HG03159 (cell line): ENCODE measurements around the gene PKP2.

Source experiments
- ATAC-seq: cut with Tn5 transposase; IDR thresholded peaks from one replicate; pipeline ENCODE4 v1.9.1; 2021; ENCODE audit warnings: mild to moderate bottlenecking, moderate library complexity; ENCODE audit not compliant: unreplicated experiment

PKP2 gene

DNA sequence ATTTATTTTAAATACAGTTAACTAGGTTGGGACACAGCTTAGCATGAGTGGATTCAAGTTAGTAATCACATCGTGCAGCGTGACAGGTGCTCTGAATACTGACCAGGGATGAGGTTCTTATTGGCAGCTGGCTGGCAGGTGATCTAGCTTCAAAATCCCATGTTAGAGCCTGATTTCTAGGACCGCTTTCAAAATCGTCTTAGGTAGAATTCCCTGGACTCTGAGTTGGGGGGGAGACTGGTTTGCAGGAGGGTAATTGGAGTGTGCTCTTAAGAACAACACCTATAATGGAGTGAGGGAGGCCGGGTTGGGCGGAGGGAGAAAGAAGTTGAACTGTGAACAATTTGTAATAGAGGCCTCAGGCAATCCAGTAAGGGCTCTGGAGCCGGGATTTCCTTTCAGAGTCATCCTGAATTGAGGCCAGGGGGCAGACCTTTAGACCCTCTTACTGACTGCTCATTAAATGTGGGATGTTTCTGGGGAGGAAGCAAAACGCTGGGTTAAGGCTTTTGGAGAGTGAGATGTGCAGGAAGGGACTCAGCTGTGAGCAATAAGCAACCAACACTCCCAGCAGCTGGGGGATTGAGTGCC lies 140.0 kb downstream of the PKP2 start:
- ATAC-seq, result no peak

DNA sequence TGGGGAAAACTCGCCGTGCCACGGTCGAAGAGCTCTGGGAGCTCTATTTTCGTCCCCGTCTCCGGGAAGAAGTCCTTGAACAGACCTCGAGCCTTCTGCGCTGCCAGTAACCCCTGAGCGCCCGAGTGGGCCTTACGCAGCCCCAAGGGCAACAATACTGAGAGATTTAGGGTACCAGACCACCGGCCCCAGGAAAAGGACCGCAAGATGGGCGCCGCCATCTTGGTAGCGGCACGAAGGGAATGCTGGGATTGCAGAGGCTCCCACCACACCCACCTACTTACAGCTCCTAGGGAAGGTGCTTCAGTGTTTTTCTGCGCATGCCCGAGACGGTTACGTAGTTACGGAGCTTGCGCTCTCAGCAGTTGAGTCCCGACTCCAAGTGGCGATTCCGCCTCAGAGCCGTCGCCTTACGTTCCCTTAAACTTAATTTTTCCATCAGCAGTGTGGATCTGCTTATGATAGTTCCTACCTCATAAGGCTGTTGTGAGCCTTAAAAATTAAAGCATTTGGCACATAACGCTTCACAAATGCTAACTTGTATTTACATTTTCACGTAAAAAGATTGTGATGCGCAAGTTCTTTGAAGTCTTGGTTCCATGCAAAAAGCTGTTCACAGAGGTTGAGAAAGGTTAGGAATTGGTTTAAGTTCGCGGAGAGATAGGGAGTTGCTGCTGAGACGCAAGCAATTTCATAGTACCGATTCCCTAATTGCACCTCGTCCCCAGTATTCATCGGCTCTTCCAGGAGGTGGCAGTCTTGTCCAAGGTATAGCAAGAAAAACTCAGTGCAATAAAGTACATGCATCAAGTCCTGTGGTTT lies 140.7 kb downstream of the PKP2 start, which contains the start of gene YARS2:
Gene YARS2, minus strand, starts transcription at position 244 of the 822 bp plus-strand sequence. Its CDS starts 23 bp downstream, at position 221.
- peak; percentile 84 for ATAC-seq

DNA sequence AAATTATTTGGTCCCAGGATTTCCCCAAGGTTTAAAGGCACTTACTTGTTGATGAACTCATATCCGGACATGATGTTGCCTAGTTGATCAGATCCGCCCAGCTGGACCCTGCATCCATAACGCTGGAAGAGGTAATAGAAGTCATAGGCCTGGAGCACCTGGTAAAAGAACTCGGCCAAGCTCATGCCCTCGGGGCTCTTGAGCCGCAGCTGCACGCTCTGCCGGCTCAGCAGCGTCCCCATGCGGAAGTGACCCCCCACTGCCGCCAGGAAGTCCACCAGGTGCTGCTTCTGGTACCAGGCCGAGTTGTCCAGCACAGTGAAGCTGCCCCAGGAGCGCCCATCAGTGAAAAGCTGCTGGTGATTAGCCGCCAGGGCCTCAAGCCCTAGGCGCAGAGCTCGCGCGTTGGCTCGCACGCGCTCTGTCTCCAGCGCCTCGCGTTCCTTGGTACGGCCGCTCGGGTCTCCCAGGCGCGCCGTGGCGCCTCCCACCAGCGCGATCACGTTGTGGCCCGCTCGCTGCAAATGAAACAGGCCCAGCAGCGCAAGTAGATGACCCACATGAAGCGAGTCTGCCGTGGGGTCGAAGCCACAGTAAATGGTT lies 141.4 kb downstream of the PKP2 start:
- peak; percentile 67 for ATAC-seq

DNA sequence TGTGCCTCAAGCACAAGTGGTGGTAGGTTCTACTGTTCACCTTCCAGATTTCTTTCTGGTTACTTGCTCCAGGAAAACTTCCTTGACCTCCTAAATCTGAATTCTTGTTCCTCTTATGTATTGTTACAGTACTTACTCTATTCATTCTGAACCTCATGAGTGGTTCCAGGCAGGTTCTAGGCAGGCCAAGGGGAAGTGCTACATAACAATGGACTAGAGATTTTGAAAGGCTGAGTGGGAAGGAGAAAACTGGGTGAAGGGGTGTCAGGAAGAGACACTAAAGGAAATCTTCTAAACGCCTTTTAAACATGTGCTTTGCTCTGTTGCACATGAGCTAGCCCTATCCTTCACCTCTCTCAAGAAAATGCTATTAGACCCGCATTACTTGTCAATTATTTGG lies 142.5 kb downstream of the PKP2 start:
- ATAC-seq, result no peak

DNA sequence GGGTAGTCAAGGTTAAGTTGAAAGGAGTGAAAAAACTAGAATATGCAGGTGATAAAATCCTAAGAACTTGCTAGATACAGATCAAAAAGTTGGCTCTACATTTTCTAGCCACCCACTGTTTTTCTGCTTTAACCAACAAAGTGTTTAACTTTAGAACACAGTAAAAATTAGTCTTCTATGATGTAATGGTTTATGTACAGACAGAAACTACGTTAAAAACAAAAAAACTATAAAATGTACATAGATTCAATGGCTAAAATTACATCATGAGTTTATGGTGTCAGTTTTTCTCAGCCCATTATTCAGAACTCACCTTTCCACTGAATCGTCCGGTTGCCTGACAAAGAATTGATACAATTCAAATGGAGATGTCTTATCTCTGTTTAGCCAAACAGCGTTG lies 143.0 kb downstream of the PKP2 start:
- no peak for ATAC-seq

DNA sequence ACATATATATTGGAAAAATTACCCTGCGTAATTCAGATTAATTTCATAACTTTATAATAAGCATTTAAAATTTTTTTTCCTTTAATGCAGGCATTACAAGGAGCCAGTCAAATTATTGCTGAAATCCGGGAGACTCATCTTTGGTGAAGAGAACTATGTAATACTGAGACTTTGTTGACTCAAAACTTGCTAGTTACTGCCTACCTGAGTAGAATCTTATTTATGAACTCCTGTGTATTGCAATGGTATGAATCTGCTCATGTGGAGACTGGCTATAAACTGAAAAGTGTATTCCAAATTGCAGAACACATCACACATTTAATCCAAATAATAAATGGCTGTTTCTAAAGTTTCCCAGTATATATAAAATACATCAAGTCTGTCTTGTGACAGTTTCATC lies 153.3 kb downstream of the PKP2 start:
- no peak for ATAC-seq

DNA sequence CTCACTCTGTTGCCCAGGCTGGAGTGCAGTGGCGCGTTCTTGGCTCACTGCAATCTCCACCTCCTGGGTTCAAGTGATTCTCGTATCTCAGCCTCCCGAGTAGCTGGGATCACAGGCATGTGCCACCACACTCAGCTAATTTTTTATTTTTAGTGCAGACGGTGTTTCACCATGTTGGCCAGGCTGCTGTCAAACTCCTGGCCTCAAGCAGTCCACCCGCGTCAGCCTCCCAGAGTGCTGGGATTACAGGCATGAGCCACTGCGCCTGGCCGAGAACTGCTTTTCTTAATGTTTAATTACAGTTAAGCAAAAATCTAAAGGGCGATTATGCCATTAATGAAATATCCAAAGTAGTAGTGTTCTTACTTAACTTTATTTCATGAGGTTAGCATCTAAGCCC lies 154.4 kb downstream of the PKP2 start:
- no peak for ATAC-seq
